Measurements from ENCODE around the gene TPRA1. TPM values are rescaled to one million over a fixed set of nuclear protein-coding genes. Genes with fewer than 3 reads are reported as not detected.

The TPRA1 gene
- total and polyA plus RNA-seq, 2 of the 4 experiments (the other 2 are of a cell fraction), result 17.9 to 40.1 TPM

- DNase-seq, result no peak
- Histone ChIP-seq H2AK9ac (replicated peaks; ENCODE audit: low read depth, low read length, poor library complexity) (no peak overlapping the region), H3K4me2 (ENCODE audit: low read depth, low read length) (no peak overlapping the region), H2AFZ (replicated peaks; ENCODE audit: low read length, poor library complexity) (no peak overlapping the region), H3K18ac (ENCODE audit: low read depth, low read length) (no peak overlapping the region), H3K36me3 (ENCODE audit: control insufficient read depth, insufficient read depth, low read length) (peaks cover 17% of the 10 kb centered on the region), H2BK5ac (ENCODE audit: low read depth, low read length, poor library complexity, severe bottlenecking) (no peak overlapping the region), H2BK120ac (ENCODE audit: low read depth, low read length) (no peak overlapping the region), H4K5ac (ENCODE audit: low read depth, low read length) (no peak overlapping the region), H3K4me3 (ENCODE audit: insufficient read depth, low read depth, low read length) (no peak overlapping the region), H4K8ac (ENCODE audit: low read depth in 2 of 2, low read length in 2 of 2) (no peak overlapping the region), H3K27ac (ENCODE audit: insufficient read depth, low read length) (no peak overlapping the region), H3K4me1 (ENCODE audit: control insufficient read depth, insufficient read depth, low read length) (no peaks in the 10 kb centered on the region), H3K14ac (replicated peaks; ENCODE audit: low read depth, low read length) (no peak overlapping the region), H3K27me3 (ENCODE audit: control insufficient read depth, insufficient read depth, low read length) (no peaks in the 10 kb centered on the region), H3K9me3 (ENCODE audit: control insufficient read depth, insufficient read depth, low read length) (no peaks in the 10 kb centered on the region), H4K20me1 (ENCODE audit: insufficient read depth, low read length) (no peaks in the 10 kb centered on the region), H4K91ac (ENCODE audit: insufficient read depth, low read depth, low read length) (no peak overlapping the region), H3K9ac (ENCODE audit: low read depth, low read length) (no peak overlapping the region), H2BK15ac (ENCODE audit: low read depth, low read length) (no peak overlapping the region), H3K56ac (ENCODE audit: extremely low read depth, insufficient read depth, low read length) (no peak overlapping the region), H3K79me1 (ENCODE audit: low read depth in 1 of 2, low read length in 2 of 2) (no peaks in the 10 kb centered on the region), H3K23ac (ENCODE audit: low read depth, low read length) (no peak overlapping the region), H3K4ac (ENCODE audit: low read depth, low read length) (no peak overlapping the region), H3K9me1 (ENCODE audit: insufficient read depth, low read length) (peaks cover 7% of the 10 kb centered on the region; the same call in 1 of the 2 replicates), H2AK5ac (ENCODE audit: low read depth, low read length) (no peak overlapping the region), H2BK20ac (ENCODE audit: low read depth, low read length) (no peak overlapping the region)
- ChIA-PET POLR2A (ENCODE audit: unreplicated experiment) (no interaction called here), CTCF (interaction anchor here (0.6 kb wide), 1 partner anchor 1349 kb away, joined by 3 read pairs; no protein-coding TSS in a partner anchor)
- intact Hi-C loops (cut with micrococcal nuclease) (no loop called here), in situ Hi-C loops (cut with MboI; ENCODE audit: low sequenced_read_pairs) (no loop called here), dilution Hi-C loops (cut with HindIII; ENCODE audit: low sequenced_read_pairs, unreplicated experiment) (no loop called here)
- WGBS, 2 experiments (ENCODE audit: extremely low coverage in 2 of 2, insufficient read length in 1 of 2), result no CpG with 5 or more reads among the region's 9 CpGs
- ATAC-seq (ENCODE audit: low read depth), result no peak
- TF ChIP-seq CHD1 (IDR thresholded peaks at IDR 0.05; ENCODE audit: low read depth, low read length), result no peak
- no peak for TF ChIP-seq ELK1 (IDR thresholded peaks at IDR 0.05; ENCODE audit: borderline replicate concordance, low read depth, low read length)
- no peak for TF ChIP-seq MXI1 (IDR thresholded peaks at IDR 0.05; ENCODE audit: borderline replicate concordance, low read depth, low read length)
- TF ChIP-seq CEBPB (IDR thresholded peaks at IDR 0.05; ENCODE audit: low read depth, low read length), result no peak
- TF ChIP-seq BHLHE40 (IDR thresholded peaks at IDR 0.05; ENCODE audit: low read depth, low read length), result no peak
- no peak for TF ChIP-seq POLR2A (IDR thresholded peaks at IDR 0.05; ENCODE audit: low read depth, low read length)
- TF ChIP-seq NFE2L2 (IDR thresholded peaks at IDR 0.05; ENCODE audit: low read depth, low read length), result no peak
- TF ChIP-seq USF2 (IDR thresholded peaks at IDR 0.05; ENCODE audit: low read depth, low read length), result no peak
- TF ChIP-seq RAD21 (IDR thresholded peaks at IDR 0.05; ENCODE audit: low read length), result no peak
- no peak for TF ChIP-seq RFX5 (IDR thresholded peaks at IDR 0.05; ENCODE audit: low read depth, low read length)
- no peak for TF ChIP-seq MAZ (IDR thresholded peaks at IDR 0.05; ENCODE audit: borderline replicate concordance, low read depth, low read length)
- no peak for TF ChIP-seq RCOR1 (IDR thresholded peaks at IDR 0.05; ENCODE audit: insufficient replicate concordance, low read length)
- TF ChIP-seq SMC3 (IDR thresholded peaks at IDR 0.05; ENCODE audit: low read depth, low read length), result no peak
- no peak for TF ChIP-seq FOS (IDR thresholded peaks at IDR 0.05; ENCODE audit: low read depth, low read length)
- TF ChIP-seq, protein P1, sequence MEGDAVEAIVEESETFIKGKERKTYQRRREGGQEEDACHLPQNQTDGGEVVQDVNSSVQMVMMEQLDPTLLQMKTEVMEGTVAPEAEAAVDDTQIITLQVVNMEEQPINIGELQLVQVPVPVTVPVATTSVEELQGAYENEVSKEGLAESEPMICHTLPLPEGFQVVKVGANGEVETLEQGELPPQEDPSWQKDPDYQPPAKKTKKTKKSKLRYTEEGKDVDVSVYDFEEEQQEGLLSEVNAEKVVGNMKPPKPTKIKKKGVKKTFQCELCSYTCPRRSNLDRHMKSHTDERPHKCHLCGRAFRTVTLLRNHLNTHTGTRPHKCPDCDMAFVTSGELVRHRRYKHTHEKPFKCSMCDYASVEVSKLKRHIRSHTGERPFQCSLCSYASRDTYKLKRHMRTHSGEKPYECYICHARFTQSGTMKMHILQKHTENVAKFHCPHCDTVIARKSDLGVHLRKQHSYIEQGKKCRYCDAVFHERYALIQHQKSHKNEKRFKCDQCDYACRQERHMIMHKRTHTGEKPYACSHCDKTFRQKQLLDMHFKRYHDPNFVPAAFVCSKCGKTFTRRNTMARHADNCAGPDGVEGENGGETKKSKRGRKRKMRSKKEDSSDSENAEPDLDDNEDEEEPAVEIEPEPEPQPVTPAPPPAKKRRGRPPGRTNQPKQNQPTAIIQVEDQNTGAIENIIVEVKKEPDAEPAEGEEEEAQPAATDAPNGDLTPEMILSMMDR (conservative IDR thresholded peaks at IDR 0.05; ENCODE audit: low read depth, low read length), result no peak
- TF ChIP-seq MAFK (IDR thresholded peaks at IDR 0.05; ENCODE audit: low read depth, low read length), result no peak
- BruUV-seq (replicated peaks), result no TSS peak
These were observed 23.7 kb downstream of the TPRA1 start for GRCh38 chr3:127566833-127567232.
